DND-41 (cell line): ENCODE results near the gene KIF24.

ENCODE experiments used
- ATAC-seq: fragments of 200-7000 bp; cut with Tn5 transposase; 3 replicates; pipeline ENCODE4 v1.9.1; 2021; ENCODE audit warnings: low read depth; ENCODE audit not compliant: insufficient read depth
- DNase-seq: peaks from one replicate; pipeline ENCODE4 v3.0.0-alpha.2; 2020
- H2AFZ ChIP-seq: 2 replicates; pipeline ENCODE4 v1.6.0; 2012; ENCODE audit warnings: low read depth, low read length
- H3K27ac ChIP-seq: 2 replicates; pipeline ENCODE4 v1.5.1; 2012; ENCODE audit warnings: low read length, inconsistent platforms
- H3K27me3 ChIP-seq: fragments of 200-600 bp; sonication (generic); 2 replicates; pipeline ENCODE4 v1.6.0; 2012; ENCODE audit warnings: low read length, mild to moderate bottlenecking, inconsistent platforms; ENCODE audit not compliant: insufficient read depth, poor library complexity
- H3K36me3 ChIP-seq: 2 replicates; pipeline ENCODE4 v1.5.1; 2012; ENCODE audit warnings: low read length, inconsistent platforms; ENCODE audit not compliant: insufficient read depth
- H3K4me1 ChIP-seq: 2 replicates; pipeline ENCODE4 v1.5.1; 2012; ENCODE audit warnings: mild to moderate bottlenecking, low read length; ENCODE audit not compliant: insufficient read depth
- H3K4me2 ChIP-seq: 2 replicates; pipeline ENCODE4 v1.6.0; 2012; ENCODE audit warnings: mild to moderate bottlenecking, moderate library complexity, low read length, inconsistent platforms; ENCODE audit not compliant: insufficient read depth
- H3K4me3 ChIP-seq, 2 experiments: fragments of 200-600 bp in 1 of 2; shearing (Covaris generic) in 1 of 2; 2 replicates each; pipeline ENCODE4 v1.5.1; 2012 to 2016; ENCODE audit warnings: inconsistent platforms in 2 of 2, low read length in 2 of 2, mild to moderate bottlenecking in 2 of 2, low read depth in 1 of 2, moderate library complexity in 1 of 2
- H3K79me2 ChIP-seq: 2 replicates; pipeline ENCODE4 v1.6.0; 2012; ENCODE audit warnings: low read length, inconsistent platforms; ENCODE audit not compliant: insufficient read depth
- H3K9ac ChIP-seq: 2 replicates; pipeline ENCODE4 v1.6.0; 2012; ENCODE audit warnings: low read depth, mild to moderate bottlenecking, inconsistent platforms, low read length, moderate library complexity
- H3K9me3 ChIP-seq: 2 replicates; pipeline ENCODE4 v1.5.1; 2012; ENCODE audit warnings: low read length, moderate library complexity, mild to moderate bottlenecking, inconsistent platforms; ENCODE audit not compliant: insufficient read depth, severe bottlenecking
- H4K20me1 ChIP-seq: 2 replicates; pipeline ENCODE4 v1.6.0; 2012; ENCODE audit warnings: low read length; ENCODE audit not compliant: insufficient read depth
- CTCF ChIP-seq: IDR thresholded peaks from 2 replicates; pipeline ENCODE4 v1.5.1; 2012; ENCODE audit warnings: borderline replicate concordance, low read length, moderate library complexity, mild to moderate bottlenecking; ENCODE audit not compliant: poor library complexity, severe bottlenecking; ENCODE audit errors: extremely low read depth
- EZH2 ChIP-seq: IDR thresholded peaks from 3 replicates; pipeline ENCODE4 v1.6.1; 2012; ENCODE audit warnings: borderline replicate concordance, low read depth, mild to moderate bottlenecking, moderate library complexity, low read length, inconsistent platforms; ENCODE audit not compliant: severe bottlenecking

Gene KIF24

GRCh38 chr9:34322899-34323591, 6.0 kb downstream of the KIF24 start:
- Histone ChIP-seq H3K79me2 (peaks cover 94% of the 10 kb centered on the region), H3K4me1 (peaks cover 22% of the 10 kb centered on the region), H2AFZ (no peak overlapping the region)

GRCh38 chr9:34321451-34321850, 7.6 kb downstream of the KIF24 start:
- H3K4me2 ChIP-seq, result no peak overlapping the region
- peaks cover 6% of the 10 kb centered on the region for H3K4me1 ChIP-seq
- no peak overlapping the region for H2AFZ ChIP-seq
- H3K9ac ChIP-seq, result no peak overlapping the region
- ATAC-seq (no peak), DNase-seq (no peak)
- peaks cover 5% of the 10 kb centered on the region for H4K20me1 ChIP-seq
- no peaks in the 10 kb centered on the region for H3K9me3 ChIP-seq
- H3K79me2 ChIP-seq, result peaks cover 80% of the 10 kb centered on the region
- no peak overlapping the region for H3K4me3 ChIP-seq
- H3K27me3 ChIP-seq, result no peaks in the 10 kb centered on the region
- peaks cover 15% of the 10 kb centered on the region for H3K36me3 ChIP-seq
- TF ChIP-seq CTCF (no peak), EZH2 (no peak)
- no peak overlapping the region for H3K27ac ChIP-seq

More at GRCh38 chr9:34322899-34323591, 6.0 kb downstream of the KIF24 start:
- no peak overlapping the region for H3K4me3 ChIP-seq
- H3K27ac ChIP-seq, result no peak overlapping the region
- H3K36me3 ChIP-seq, result peaks cover 15% of the 10 kb centered on the region
- peaks cover 5% of the 10 kb centered on the region for H4K20me1 ChIP-seq
- H3K27me3 ChIP-seq, result no peaks in the 10 kb centered on the region
- ATAC-seq, result no peak
- H3K4me2 ChIP-seq, result no peak overlapping the region
- no peak for TF ChIP-seq CTCF
- no peak for TF ChIP-seq EZH2
- H3K9me3 ChIP-seq, result no peaks in the 10 kb centered on the region
- H3K9ac ChIP-seq, result no peak overlapping the region
- no peak for DNase-seq

GRCh38 chr9:34318163-34318790, 10.8 kb downstream of the KIF24 start:
- TF ChIP-seq CTCF (no peak), EZH2 (no peak)
- H3K27me3 ChIP-seq, result no peaks in the 10 kb centered on the region
- peaks cover 59% of the 10 kb centered on the region for H3K79me2 ChIP-seq
- no peak overlapping the region for H3K4me3 ChIP-seq
- H3K4me2 ChIP-seq, result no peak overlapping the region
- H3K36me3 ChIP-seq, result peaks cover 15% of the 10 kb centered on the region
- H3K9ac ChIP-seq, result no peak overlapping the region
- no peak for DNase-seq
- H2AFZ ChIP-seq, result no peak overlapping the region
- H3K4me1 ChIP-seq, result no peaks in the 10 kb centered on the region
- peaks cover 5% of the 10 kb centered on the region for H4K20me1 ChIP-seq
- H3K27ac ChIP-seq, result no peak overlapping the region
- no peaks in the 10 kb centered on the region for H3K9me3 ChIP-seq
- ATAC-seq, result no peak
